ENCODE measurements around the gene OR9A4.

OR9A4 gene

GRCh38 chr7:141949021-141949420, 32.8 kb downstream of the OR9A4 start:
- DNase-seq = no peak

- DNase-seq = no peak
Observed at GRCh38 chr7:141949451-141949850, 33.3 kb downstream of the OR9A4 start.

GRCh38 chr7:141949911-141950310, 33.7 kb downstream of the OR9A4 start:
- DNase-seq = no peak

- no peak for DNase-seq
Observed at GRCh38 chr7:141950806-141951205, 34.6 kb downstream of the OR9A4 start.

- DNase-seq = no peak
Observed at GRCh38 chr7:141952461-141952860, 36.3 kb downstream of the OR9A4 start.

- no peak for DNase-seq
Observed at GRCh38 chr7:141954334-141954733, 38.1 kb downstream of the OR9A4 start.

- no peak for DNase-seq
Observed at GRCh38 chr7:141956084-141956483, 39.9 kb downstream of the OR9A4 start.

- DNase-seq = no peak
Observed at GRCh38 chr7:141960687-141961422, 44.7 kb downstream of the OR9A4 start.
